ENCODE data around the gene HBZ.
"Not testable (repeated sequence)": the region's sequence is repeated elsewhere in the genome, so short reads cannot be mapped to it uniquely, and the experiment has no call there.

DNA sequence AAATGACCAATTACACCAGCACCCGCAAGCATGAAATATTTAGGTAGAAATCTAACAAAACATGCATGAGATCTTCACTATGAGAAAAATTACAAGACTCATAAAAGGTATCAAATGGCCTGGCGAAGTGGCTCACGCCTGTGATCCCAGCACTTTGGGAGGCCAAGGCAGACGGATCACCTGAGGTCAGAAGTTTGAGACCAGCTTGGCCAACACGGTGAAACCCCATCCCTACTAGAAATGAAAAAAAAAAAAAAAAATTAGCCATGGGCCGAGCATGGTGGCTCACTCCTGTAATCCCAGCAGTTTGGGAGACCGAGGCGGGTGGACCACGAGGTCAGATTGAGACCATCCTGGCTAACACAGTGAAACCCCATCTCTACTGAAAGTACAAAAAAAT is 51.6 kb downstream of the HBZ start:
- TF ChIP-seq, protein P1, sequence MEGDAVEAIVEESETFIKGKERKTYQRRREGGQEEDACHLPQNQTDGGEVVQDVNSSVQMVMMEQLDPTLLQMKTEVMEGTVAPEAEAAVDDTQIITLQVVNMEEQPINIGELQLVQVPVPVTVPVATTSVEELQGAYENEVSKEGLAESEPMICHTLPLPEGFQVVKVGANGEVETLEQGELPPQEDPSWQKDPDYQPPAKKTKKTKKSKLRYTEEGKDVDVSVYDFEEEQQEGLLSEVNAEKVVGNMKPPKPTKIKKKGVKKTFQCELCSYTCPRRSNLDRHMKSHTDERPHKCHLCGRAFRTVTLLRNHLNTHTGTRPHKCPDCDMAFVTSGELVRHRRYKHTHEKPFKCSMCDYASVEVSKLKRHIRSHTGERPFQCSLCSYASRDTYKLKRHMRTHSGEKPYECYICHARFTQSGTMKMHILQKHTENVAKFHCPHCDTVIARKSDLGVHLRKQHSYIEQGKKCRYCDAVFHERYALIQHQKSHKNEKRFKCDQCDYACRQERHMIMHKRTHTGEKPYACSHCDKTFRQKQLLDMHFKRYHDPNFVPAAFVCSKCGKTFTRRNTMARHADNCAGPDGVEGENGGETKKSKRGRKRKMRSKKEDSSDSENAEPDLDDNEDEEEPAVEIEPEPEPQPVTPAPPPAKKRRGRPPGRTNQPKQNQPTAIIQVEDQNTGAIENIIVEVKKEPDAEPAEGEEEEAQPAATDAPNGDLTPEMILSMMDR (IDR thresholded peaks at IDR 0.05), result not testable (repeated sequence)
- not testable (repeated sequence) for TF ChIP-seq POLR2A (IDR thresholded peaks at IDR 0.05)
